Uterus (tissue), 2 donors: Measurements from ENCODE around the gene RAB3IP.

Source experiments
- POLR2A ChIP-seq, 2 donors: fragments of 450-650 bp; IDR thresholded peaks; one replicate each; pipeline ENCODE4 v1.6.1; 2016; ENCODE audit warnings: antibody characterized with exemption in 2 of 2, mild to moderate bottlenecking in 1 of 2, moderate library complexity in 1 of 2
- TF ChIP-seq, protein P1 (sequence below), 4 experiments: fragments of 200-600 bp in 2 of 4; fragments of 450-650 bp in 2 of 4; sonication (generic) in 2 of 4; IDR thresholded peaks; one replicate each; pipeline ENCODE4 v1.5.1; 2016 to 2019; ENCODE audit warnings: antibody characterized with exemption in 4 of 4, mild to moderate bottlenecking in 2 of 4, moderate library complexity in 1 of 4

DNA sequence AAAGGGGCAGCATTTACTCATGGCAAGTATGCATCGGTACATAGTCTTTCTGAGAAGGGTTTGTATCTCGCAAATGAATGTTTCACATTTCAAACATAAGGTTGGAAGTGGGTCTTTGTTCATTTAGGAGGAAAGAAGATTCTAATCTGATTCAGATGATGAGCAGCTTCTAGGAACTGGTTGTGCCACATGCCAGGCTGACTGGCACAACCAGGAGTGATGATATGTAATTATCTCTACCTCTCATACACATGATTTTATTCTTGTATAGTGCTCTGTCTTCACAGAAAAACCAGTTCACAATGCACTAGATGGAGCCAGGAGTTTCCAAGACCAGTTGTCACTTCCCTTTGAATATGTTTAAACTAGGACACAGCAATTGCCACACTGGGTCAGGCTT is 25.8 kb upstream of the RAB3IP start:
- TF ChIP-seq, protein P1, sequence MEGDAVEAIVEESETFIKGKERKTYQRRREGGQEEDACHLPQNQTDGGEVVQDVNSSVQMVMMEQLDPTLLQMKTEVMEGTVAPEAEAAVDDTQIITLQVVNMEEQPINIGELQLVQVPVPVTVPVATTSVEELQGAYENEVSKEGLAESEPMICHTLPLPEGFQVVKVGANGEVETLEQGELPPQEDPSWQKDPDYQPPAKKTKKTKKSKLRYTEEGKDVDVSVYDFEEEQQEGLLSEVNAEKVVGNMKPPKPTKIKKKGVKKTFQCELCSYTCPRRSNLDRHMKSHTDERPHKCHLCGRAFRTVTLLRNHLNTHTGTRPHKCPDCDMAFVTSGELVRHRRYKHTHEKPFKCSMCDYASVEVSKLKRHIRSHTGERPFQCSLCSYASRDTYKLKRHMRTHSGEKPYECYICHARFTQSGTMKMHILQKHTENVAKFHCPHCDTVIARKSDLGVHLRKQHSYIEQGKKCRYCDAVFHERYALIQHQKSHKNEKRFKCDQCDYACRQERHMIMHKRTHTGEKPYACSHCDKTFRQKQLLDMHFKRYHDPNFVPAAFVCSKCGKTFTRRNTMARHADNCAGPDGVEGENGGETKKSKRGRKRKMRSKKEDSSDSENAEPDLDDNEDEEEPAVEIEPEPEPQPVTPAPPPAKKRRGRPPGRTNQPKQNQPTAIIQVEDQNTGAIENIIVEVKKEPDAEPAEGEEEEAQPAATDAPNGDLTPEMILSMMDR (IDR thresholded peaks at IDR 0.05), result no peak
- TF ChIP-seq POLR2A (IDR thresholded peaks at IDR 0.05), result no peak
